Fibroblast of lung (primary cell): ENCODE data around the gene ATXN7L3. TPM values are rescaled to one million over a fixed set of nuclear protein-coding genes. Genes with fewer than 3 reads are reported as not detected.

ENCODE experiments used
- DNase-seq, 2 donors: peaks; one replicate each; pipeline versions ENCODE4 v3.0.0 to v3.0.0-alpha.2; 2010; ENCODE audit warnings: low read depth in 2 of 2
- H2AFZ ChIP-seq: 2 replicates; pipeline ENCODE4 v1.5.1; 2012; ENCODE audit warnings: low read length, control low read depth, inconsistent platforms
- H3K27ac ChIP-seq: 2 replicates; pipeline ENCODE4 v1.5.1; 2011; ENCODE audit warnings: low read length, control low read depth; ENCODE audit not compliant: insufficient read depth
- H3K27me3 ChIP-seq: 2 replicates; pipeline ENCODE4 v1.5.1; 2011; ENCODE audit warnings: mild to moderate bottlenecking, low read length; ENCODE audit not compliant: control insufficient read depth, insufficient read depth
- H3K36me3 ChIP-seq: 2 replicates; pipeline ENCODE4 v1.5.1; 2011; ENCODE audit warnings: low read length; ENCODE audit not compliant: control insufficient read depth, insufficient read depth
- H3K4me1 ChIP-seq: 2 replicates; pipeline ENCODE4 v1.5.1; 2011; ENCODE audit warnings: low read length; ENCODE audit not compliant: control insufficient read depth, insufficient read depth; ENCODE audit errors: extremely low read depth
- H3K4me2 ChIP-seq: 2 replicates; pipeline ENCODE4 v1.5.1; 2011; ENCODE audit warnings: low read length, control low read depth; ENCODE audit not compliant: insufficient read depth; ENCODE audit errors: extremely low read depth
- H3K4me3 ChIP-seq, 4 experiments: fragments of 200-600 bp in 1 of 4; sonication (generic) in 1 of 4; replicated peaks in 1 of 4; 2 replicates each; pipeline ENCODE4 v1.5.1; 2011 to 2016; ENCODE audit warnings: low read length in 4 of 4, low read depth in 3 of 4, mild to moderate bottlenecking in 3 of 4, control low read depth in 2 of 4, inconsistent platforms in 1 of 4, mixed read lengths in 1 of 4; ENCODE audit not compliant: insufficient read depth in 1 of 4; ENCODE audit errors: control extremely low read depth in 1 of 4
- H3K79me2 ChIP-seq: 2 replicates; pipeline ENCODE4 v1.5.1; 2012; ENCODE audit warnings: mild to moderate bottlenecking, low read length, inconsistent platforms; ENCODE audit not compliant: control insufficient read depth, insufficient read depth
- H3K9ac ChIP-seq: 2 replicates; pipeline ENCODE4 v1.5.1; 2011; ENCODE audit warnings: mild to moderate bottlenecking, low read length, control low read depth; ENCODE audit not compliant: insufficient read depth
- H3K9me3 ChIP-seq: 2 replicates; pipeline ENCODE4 v1.5.1; 2012; ENCODE audit warnings: low read depth, low read length; ENCODE audit not compliant: control insufficient read depth, insufficient read depth
- H4K20me1 ChIP-seq: 2 replicates; pipeline ENCODE4 v1.5.1; 2011; ENCODE audit warnings: low read length; ENCODE audit not compliant: control insufficient read depth, insufficient read depth; ENCODE audit errors: extremely low read depth
- CTCF ChIP-seq, 2 donors: IDR thresholded peaks in 1 of 2; conservative IDR thresholded peaks in 1 of 2; 1 replicate in 1 of 2; 2 replicates in 1 of 2; pipeline ENCODE4 v1.5.1; 2011 to 2012; ENCODE audit warnings: low read length in 2 of 2, control low read depth in 1 of 2, inconsistent platforms in 1 of 2, low read depth in 1 of 2, mild to moderate bottlenecking in 1 of 2
- EZH2 ChIP-seq: IDR thresholded peaks from 2 replicates; pipeline ENCODE4 v1.5.1; 2012; ENCODE audit warnings: low read length, control low read depth, mild to moderate bottlenecking; ENCODE audit errors: missing control alignments
- polyA plus RNA-seq, 2 donors: library from polyadenylated mRNA; depleted of rRNA in 1 of 2; stranded (reverse) in 1 of 2; unstranded in 1 of 2; fragments of >200 nt; gene quantifications; 2 replicates each; pipeline ENCODE4 v1.2.1, GENCODE V29; 2011 to 2012; ENCODE audit warnings: missing spikeins in 1 of 2
- total RNA-seq: library from RNA; depleted of rRNA; stranded (reverse); fragments of >200 nt; gene quantifications from 2 replicates; pipeline ENCODE4 v1.2.1, GENCODE V29; 2014

ATXN7L3 gene
- total and polyA plus RNA-seq, 2 donors (not counting 1 experiment from before 2014, with no cell fraction given), result 34.8 to 36.5 TPM

GRCh38 chr17:44206825-44207155, 7.1 kb upstream of the ATXN7L3 start:
- H3K4me2 ChIP-seq, result no peak overlapping the region
- H4K20me1 ChIP-seq, result no peaks in the 10 kb centered on the region
- H2AFZ ChIP-seq, result no peak overlapping the region
- H3K36me3 ChIP-seq, result peaks cover 29% of the 10 kb centered on the region
- no peaks in the 10 kb centered on the region for H3K79me2 ChIP-seq
- H3K27ac ChIP-seq, result no peak overlapping the region
- no peaks in the 10 kb centered on the region for H3K27me3 ChIP-seq
- H3K4me1 ChIP-seq, result peaks cover 42% of the 10 kb centered on the region
- TF ChIP-seq CTCF (conservative IDR thresholded peaks at IDR 0.05 in 1 of 2, IDR thresholded peaks at IDR 0.05 in 1 of 2; ENCODE audit: low read depth in 1 of 2, low read length in 2 of 2) (no peak), EZH2 (no peak)
- no peaks in the 10 kb centered on the region for H3K9me3 ChIP-seq
- no peak overlapping the region for H3K4me3 ChIP-seq
- no peak for DNase-seq
- H3K9ac ChIP-seq, result no peak overlapping the region

GRCh38 chr17:44205962-44206824, 6.5 kb upstream of the ATXN7L3 start:
- Histone ChIP-seq H3K79me2 (no peaks in the 10 kb centered on the region), H3K4me1 (peaks cover 42% of the 10 kb centered on the region), H3K27me3 (no peaks in the 10 kb centered on the region), H2AFZ (no peak overlapping the region), H3K9ac (no peak overlapping the region), H3K27ac (no peak overlapping the region), H4K20me1 (no peaks in the 10 kb centered on the region), H3K9me3 (no peaks in the 10 kb centered on the region), H3K4me3 (no peak overlapping the region), H3K36me3 (peaks cover 24% of the 10 kb centered on the region), H3K4me2 (no peak overlapping the region)
- TF ChIP-seq CTCF (conservative IDR thresholded peaks at IDR 0.05 in 1 of 2, IDR thresholded peaks at IDR 0.05 in 1 of 2; ENCODE audit: low read depth in 1 of 2, low read length in 2 of 2) (peak; percentile 8 to 22), EZH2 (no peak)
- DNase-seq, result no peak

GRCh38 chr17:44204441-44204882, 4.8 kb upstream of the ATXN7L3 start:
- H3K4me3 ChIP-seq, result no peak overlapping the region
- no peak overlapping the region for H2AFZ ChIP-seq
- H3K36me3 ChIP-seq, result peaks cover 15% of the 10 kb centered on the region
- H3K27ac ChIP-seq, result peak overlapping the region; percentile 26
- H4K20me1 ChIP-seq, result no peaks in the 10 kb centered on the region
- H3K4me2 ChIP-seq, result no peak overlapping the region
- no peaks in the 10 kb centered on the region for H3K79me2 ChIP-seq
- no peaks in the 10 kb centered on the region for H3K27me3 ChIP-seq
- DNase-seq, result peak; percentile 65 to 70
- no peaks in the 10 kb centered on the region for H3K9me3 ChIP-seq
- H3K4me1 ChIP-seq, result peaks cover 35% of the 10 kb centered on the region
- TF ChIP-seq CTCF (conservative IDR thresholded peaks at IDR 0.05 in 1 of 2, IDR thresholded peaks at IDR 0.05 in 1 of 2; ENCODE audit: low read depth in 1 of 2, low read length in 2 of 2), result no peak
- no peak overlapping the region for H3K9ac ChIP-seq
